ENCODE data around the gene PML. TPM values are rescaled to one million over a fixed set of nuclear protein-coding genes. Genes with fewer than 3 reads are reported as not detected.

Gene PML
- total RNA-seq, 1 experiment from 2014 or later = 47.7 TPM

GRCh38 chr15:73985101-73985873, 9.2 kb upstream of the PML start:
- ChIA-PET CTCF (interaction anchor here (0.7 to 8.2 kb wide), 5 partner anchors 9 to 197 kb away, joined by 3 to 69 read pairs (median 3); partner anchors contain the start of gene PML), POLR2A (interaction anchor here (0.9 kb wide), 1 partner anchor 58 kb away, joined by 3 read pairs; no protein-coding TSS in a partner anchor)
- H3K4me1 Mint-ChIP-seq = no peaks in the 10 kb centered on the region
- no peak for TF ChIP-seq TCF7 (CRISPR knock-in tag; IDR thresholded peaks at IDR 0.05; ENCODE audit: low read depth)
- TF ChIP-seq SMAD4 (CRISPR knock-in tag; IDR thresholded peaks at IDR 0.05) = no peak
- no peak for TF ChIP-seq ZNF138 (CRISPR knock-in tag; conservative IDR thresholded peaks at IDR 0.05)
- TF ChIP-seq GRHL2 (CRISPR knock-in tag; IDR thresholded peaks at IDR 0.05; ENCODE audit: insufficient replicate concordance, severe bottlenecking) = no peak
- no peak for TF ChIP-seq MXD4 (CRISPR knock-in tag; IDR thresholded peaks at IDR 0.05; ENCODE audit: borderline replicate concordance)
- TF ChIP-seq IRF2 (CRISPR knock-in tag; IDR thresholded peaks at IDR 0.05; ENCODE audit: borderline replicate concordance, low read depth) = no peak
- TF ChIP-seq AFF4 (CRISPR knock-in tag; IDR thresholded peaks at IDR 0.05; ENCODE audit: borderline replicate concordance) = no peak
- TF ChIP-seq, protein P1, sequence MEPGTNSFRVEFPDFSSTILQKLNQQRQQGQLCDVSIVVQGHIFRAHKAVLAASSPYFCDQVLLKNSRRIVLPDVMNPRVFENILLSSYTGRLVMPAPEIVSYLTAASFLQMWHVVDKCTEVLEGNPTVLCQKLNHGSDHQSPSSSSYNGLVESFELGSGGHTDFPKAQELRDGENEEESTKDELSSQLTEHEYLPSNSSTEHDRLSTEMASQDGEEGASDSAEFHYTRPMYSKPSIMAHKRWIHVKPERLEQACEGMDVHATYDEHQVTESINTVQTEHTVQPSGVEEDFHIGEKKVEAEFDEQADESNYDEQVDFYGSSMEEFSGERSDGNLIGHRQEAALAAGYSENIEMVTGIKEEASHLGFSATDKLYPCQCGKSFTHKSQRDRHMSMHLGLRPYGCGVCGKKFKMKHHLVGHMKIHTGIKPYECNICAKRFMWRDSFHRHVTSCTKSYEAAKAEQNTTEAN (CRISPR knock-in tag; IDR thresholded peaks at IDR 0.05) = no peak
- no peak for TF ChIP-seq ZNF317 (CRISPR knock-in tag; IDR thresholded peaks at IDR 0.05; ENCODE audit: borderline replicate concordance, low read depth)
- no peak for TF ChIP-seq NFATC4 (CRISPR knock-in tag; IDR thresholded peaks at IDR 0.05)
- no peak for TF ChIP-seq EMX1 (CRISPR knock-in tag; IDR thresholded peaks at IDR 0.05)
- no peak overlapping the region for H3K27ac Mint-ChIP-seq
- H3K27me3 Mint-ChIP-seq (ENCODE audit: low read depth) = peaks cover 5% of the 10 kb centered on the region
- DNase-seq (ENCODE audit: low spot score) (no peak), ATAC-seq (no peak)
- H3K36me3 Mint-ChIP-seq = no peaks in the 10 kb centered on the region
- H3K9me3 Mint-ChIP-seq = no peaks in the 10 kb centered on the region
- no peak overlapping the region for H3K4me3 Mint-ChIP-seq

GRCh38 chr15:73986055-73986775, 8.3 kb upstream of the PML start:
- 0 out of 2 replicates have a peak, but pooled peaks have one; percentile 26 for ATAC-seq
- CTCF ChIA-PET = interaction anchor here (0.7 to 8.2 kb wide), 7 partner anchors 8 to 198 kb away, joined by 3 to 69 read pairs (median 5); partner anchors contain the start of gene PML
- Mint-ChIP-seq H3K36me3 (no peaks in the 10 kb centered on the region), H3K9me3 (no peaks in the 10 kb centered on the region), H3K27ac (no peak overlapping the region), H3K4me3 (no peak overlapping the region), H3K27me3 (ENCODE audit: low read depth) (peaks cover 5% of the 10 kb centered on the region), H3K4me1 (no peaks in the 10 kb centered on the region)
- no peak for DNase-seq (ENCODE audit: low spot score)
- POLR2A ChIA-PET = interaction anchor here (0.9 kb wide), 1 partner anchor 59 kb away, joined by 3 read pairs; no protein-coding TSS in a partner anchor
- TF ChIP-seq NFE2L1 (CRISPR knock-in tag; IDR thresholded peaks at IDR 0.05) = no peak
- TF ChIP-seq USF1 (CRISPR knock-in tag; IDR thresholded peaks at IDR 0.05) = no peak
- no peak for TF ChIP-seq ZNF671 (CRISPR knock-in tag; IDR thresholded peaks at IDR 0.05)
- no peak for TF ChIP-seq JUN (CRISPR knock-in tag; IDR thresholded peaks at IDR 0.05)
- no peak for TF ChIP-seq ZNF317 (CRISPR knock-in tag; IDR thresholded peaks at IDR 0.05; ENCODE audit: borderline replicate concordance, low read depth)
- no peak for TF ChIP-seq IRF1 (CRISPR knock-in tag; IDR thresholded peaks at IDR 0.05)
- TF ChIP-seq SOX15 (CRISPR knock-in tag; IDR thresholded peaks at IDR 0.05) = no peak
- TF ChIP-seq MAX (CRISPR knock-in tag; IDR thresholded peaks at IDR 0.05) = no peak
- TF ChIP-seq, protein P2, sequence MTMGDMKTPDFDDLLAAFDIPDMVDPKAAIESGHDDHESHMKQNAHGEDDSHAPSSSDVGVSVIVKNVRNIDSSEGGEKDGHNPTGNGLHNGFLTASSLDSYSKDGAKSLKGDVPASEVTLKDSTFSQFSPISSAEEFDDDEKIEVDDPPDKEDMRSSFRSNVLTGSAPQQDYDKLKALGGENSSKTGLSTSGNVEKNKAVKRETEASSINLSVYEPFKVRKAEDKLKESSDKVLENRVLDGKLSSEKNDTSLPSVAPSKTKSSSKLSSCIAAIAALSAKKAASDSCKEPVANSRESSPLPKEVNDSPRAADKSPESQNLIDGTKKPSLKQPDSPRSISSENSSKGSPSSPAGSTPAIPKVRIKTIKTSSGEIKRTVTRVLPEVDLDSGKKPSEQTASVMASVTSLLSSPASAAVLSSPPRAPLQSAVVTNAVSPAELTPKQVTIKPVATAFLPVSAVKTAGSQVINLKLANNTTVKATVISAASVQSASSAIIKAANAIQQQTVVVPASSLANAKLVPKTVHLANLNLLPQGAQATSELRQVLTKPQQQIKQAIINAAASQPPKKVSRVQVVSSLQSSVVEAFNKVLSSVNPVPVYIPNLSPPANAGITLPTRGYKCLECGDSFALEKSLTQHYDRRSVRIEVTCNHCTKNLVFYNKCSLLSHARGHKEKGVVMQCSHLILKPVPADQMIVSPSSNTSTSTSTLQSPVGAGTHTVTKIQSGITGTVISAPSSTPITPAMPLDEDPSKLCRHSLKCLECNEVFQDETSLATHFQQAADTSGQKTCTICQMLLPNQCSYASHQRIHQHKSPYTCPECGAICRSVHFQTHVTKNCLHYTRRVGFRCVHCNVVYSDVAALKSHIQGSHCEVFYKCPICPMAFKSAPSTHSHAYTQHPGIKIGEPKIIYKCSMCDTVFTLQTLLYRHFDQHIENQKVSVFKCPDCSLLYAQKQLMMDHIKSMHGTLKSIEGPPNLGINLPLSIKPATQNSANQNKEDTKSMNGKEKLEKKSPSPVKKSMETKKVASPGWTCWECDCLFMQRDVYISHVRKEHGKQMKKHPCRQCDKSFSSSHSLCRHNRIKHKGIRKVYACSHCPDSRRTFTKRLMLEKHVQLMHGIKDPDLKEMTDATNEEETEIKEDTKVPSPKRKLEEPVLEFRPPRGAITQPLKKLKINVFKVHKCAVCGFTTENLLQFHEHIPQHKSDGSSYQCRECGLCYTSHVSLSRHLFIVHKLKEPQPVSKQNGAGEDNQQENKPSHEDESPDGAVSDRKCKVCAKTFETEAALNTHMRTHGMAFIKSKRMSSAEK (CRISPR knock-in tag; IDR thresholded peaks at IDR 0.05; ENCODE audit: borderline replicate concordance) = no peak
- no peak for TF ChIP-seq FOXP1 (CRISPR knock-in tag; IDR thresholded peaks at IDR 0.05; ENCODE audit: borderline replicate concordance)
- no peak for TF ChIP-seq MXD4 (CRISPR knock-in tag; IDR thresholded peaks at IDR 0.05; ENCODE audit: borderline replicate concordance)
- TF ChIP-seq ZNF121 (CRISPR knock-in tag; IDR thresholded peaks at IDR 0.05) = no peak
- no peak for TF ChIP-seq NFYB (CRISPR knock-in tag; conservative IDR thresholded peaks at IDR 0.05; ENCODE audit: low read depth)
